ENCODE results near the gene DDR1. TPM values are rescaled to one million over a fixed set of nuclear protein-coding genes. Genes with fewer than 3 reads are reported as not detected.

DDR1 gene
- total RNA-seq, 1 donor from 2014 or later = 13.7 TPM

DNA sequence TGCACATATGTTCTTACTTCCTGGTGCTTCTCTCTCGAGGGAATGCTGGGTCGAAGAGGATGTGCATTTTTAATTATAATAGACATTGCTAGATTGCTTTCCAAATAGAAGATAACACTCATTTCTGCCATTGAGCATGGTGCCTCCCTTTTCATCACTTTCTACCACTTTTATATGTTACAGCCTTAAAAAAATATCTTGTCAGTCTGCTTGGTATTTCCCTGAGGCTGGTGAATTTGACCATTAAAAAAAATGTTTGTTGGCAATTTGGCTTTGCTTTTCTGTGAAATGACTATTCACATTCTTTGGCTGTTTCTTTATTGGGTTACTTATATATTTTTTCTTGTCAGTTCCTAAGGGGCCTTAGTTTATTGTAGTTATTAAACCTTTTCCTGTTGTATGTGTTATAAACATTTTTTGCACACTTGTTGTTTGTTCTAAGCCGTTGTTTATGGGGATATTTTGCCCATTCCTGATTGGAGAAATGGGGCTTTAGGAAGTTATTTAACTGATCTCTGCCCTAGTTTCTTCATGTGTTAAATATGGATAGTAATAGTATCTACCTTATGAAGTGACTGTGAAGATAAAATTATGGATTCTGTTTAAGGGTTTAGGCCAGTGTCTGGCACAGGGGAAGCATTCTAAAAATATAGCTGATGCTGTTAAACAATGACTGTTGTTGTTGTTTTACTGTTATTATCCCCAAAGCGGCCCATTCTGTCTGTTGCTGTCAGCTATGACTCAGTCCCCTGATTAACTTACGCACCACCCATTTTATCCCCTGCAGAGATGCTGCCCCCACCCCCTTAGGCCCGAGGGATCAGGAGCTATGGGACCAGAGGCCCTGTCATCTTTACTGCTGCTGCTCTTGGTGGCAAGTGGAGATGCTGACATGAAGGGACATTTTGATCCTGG is 3.8 kb downstream of the DDR1 start:
- H3K27me3 Mint-ChIP-seq (ENCODE audit: low read depth) = peaks cover 2% of the 10 kb centered on the region
- peaks cover 24% of the 10 kb centered on the region for H3K4me1 Mint-ChIP-seq (ENCODE audit: low read depth)
- intact Hi-C loops (cut with micrococcal nuclease) = no loop called here
- no peak for DNase-seq (ENCODE audit: low spot score)
- H3K36me3 Mint-ChIP-seq (ENCODE audit: low read depth) = no peaks in the 10 kb centered on the region
- no peaks in the 10 kb centered on the region for H3K9me3 Mint-ChIP-seq
- no peak overlapping the region for H3K27ac Mint-ChIP-seq
- H3K4me3 Mint-ChIP-seq (ENCODE audit: low read depth) = no peak overlapping the region

DNA sequence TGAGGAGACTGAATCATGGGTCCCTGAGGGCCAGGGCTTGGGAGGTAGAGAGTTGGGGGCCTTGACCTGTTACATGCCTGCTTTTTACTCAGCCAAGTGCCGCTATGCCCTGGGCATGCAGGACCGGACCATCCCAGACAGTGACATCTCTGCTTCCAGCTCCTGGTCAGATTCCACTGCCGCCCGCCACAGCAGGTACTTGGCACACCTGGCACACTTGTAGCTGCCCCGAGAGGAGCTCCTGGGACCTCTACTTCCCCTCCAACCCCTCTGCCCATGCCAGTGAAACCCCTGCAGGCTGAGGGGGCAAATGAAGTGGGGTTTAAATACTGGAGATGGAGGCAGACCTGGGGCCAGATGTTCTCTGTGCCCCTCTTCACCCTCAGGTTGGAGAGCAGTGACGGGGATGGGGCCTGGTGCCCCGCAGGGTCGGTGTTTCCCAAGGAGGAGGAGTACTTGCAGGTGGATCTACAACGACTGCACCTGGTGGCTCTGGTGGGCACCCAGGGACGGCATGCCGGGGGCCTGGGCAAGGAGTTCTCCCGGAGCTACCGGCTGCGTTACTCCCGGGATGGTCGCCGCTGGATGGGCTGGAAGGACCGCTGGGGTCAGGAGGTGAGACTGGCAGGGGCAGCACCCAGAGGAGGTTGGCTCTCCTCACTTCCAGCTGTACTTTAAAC is 4.6 kb downstream of the DDR1 start:
- intact Hi-C loops (cut with micrococcal nuclease) = no loop called here
- H3K4me3 Mint-ChIP-seq (ENCODE audit: low read depth) = no peak overlapping the region
- H3K27me3 Mint-ChIP-seq (ENCODE audit: low read depth) = peaks cover 2% of the 10 kb centered on the region
- no peak for DNase-seq (ENCODE audit: low spot score)
- no peaks in the 10 kb centered on the region for H3K9me3 Mint-ChIP-seq
- H3K27ac Mint-ChIP-seq = no peak overlapping the region
- no peaks in the 10 kb centered on the region for H3K36me3 Mint-ChIP-seq (ENCODE audit: low read depth)
- peaks cover 19% of the 10 kb centered on the region for H3K4me1 Mint-ChIP-seq (ENCODE audit: low read depth)

GRCh38 chr6:30889496-30889885 is 5.2 kb downstream of the DDR1 start:
- H3K4me1 Mint-ChIP-seq (ENCODE audit: low read depth) = peaks cover 19% of the 10 kb centered on the region
- intact Hi-C loops (cut with micrococcal nuclease) = no loop called here
- no peak overlapping the region for H3K4me3 Mint-ChIP-seq (ENCODE audit: low read depth)

DNA sequence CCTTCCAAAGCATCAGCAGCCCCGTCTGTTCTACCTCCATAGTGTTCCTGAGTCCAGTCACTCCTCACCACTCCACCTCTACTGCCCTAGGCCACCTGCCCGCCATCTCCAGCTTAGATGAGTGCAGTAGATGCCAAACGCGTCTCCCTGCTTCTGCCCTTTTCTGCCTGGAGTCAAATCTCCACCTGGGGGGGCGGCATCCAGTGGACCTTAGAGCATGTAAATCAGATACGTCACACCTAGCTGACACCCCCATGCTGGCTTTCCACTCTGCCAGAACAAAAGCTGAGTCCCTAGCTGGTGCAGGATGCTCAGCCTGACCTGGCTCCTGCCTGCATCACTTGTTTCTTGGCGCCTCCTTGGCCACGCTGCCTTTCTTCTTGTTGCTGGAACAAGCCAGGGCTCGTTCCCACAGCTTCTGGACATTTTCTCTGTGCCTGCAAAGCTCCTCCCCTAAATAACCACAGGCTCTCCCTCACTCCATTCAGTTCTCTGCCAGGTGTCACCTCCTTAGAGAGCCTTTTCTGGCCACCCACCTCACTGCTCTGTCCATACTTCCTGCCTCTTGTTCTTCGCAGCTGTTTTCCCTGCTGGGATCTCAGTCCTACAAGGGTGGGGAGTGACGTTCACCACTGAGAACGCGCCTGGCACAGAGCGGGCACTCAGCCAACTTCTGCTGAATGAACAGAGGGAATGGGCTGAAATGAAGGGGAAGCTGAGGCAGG is 5.8 kb downstream of the DDR1 start:
- H3K4me3 Mint-ChIP-seq (ENCODE audit: low read depth) = no peak overlapping the region
- no peaks in the 10 kb centered on the region for H3K9me3 Mint-ChIP-seq
- DNase-seq (ENCODE audit: low spot score) = no peak
- H3K36me3 Mint-ChIP-seq (ENCODE audit: low read depth) = no peaks in the 10 kb centered on the region
- peaks cover 16% of the 10 kb centered on the region for H3K4me1 Mint-ChIP-seq (ENCODE audit: low read depth)
- H3K27ac Mint-ChIP-seq = no peak overlapping the region
- H3K27me3 Mint-ChIP-seq (ENCODE audit: low read depth) = peaks cover 2% of the 10 kb centered on the region
- intact Hi-C loops (cut with micrococcal nuclease) = no loop called here

More at GRCh38 chr6:30889496-30889885, 5.2 kb downstream of the DDR1 start:
- Mint-ChIP-seq H3K36me3 (ENCODE audit: low read depth) (no peaks in the 10 kb centered on the region), H3K27ac (no peak overlapping the region), H3K9me3 (no peaks in the 10 kb centered on the region), H3K27me3 (ENCODE audit: low read depth) (peaks cover 2% of the 10 kb centered on the region)
- no peak for DNase-seq (ENCODE audit: low spot score)

- Mint-ChIP-seq H3K9me3 (no peaks in the 10 kb centered on the region), H3K4me1 (ENCODE audit: low read depth) (peaks cover 9% of the 10 kb centered on the region), H3K27me3 (ENCODE audit: low read depth) (peaks cover 2% of the 10 kb centered on the region), H3K27ac (no peak overlapping the region), H3K36me3 (ENCODE audit: low read depth) (no peaks in the 10 kb centered on the region), H3K4me3 (ENCODE audit: low read depth) (no peak overlapping the region)
- DNase-seq (ENCODE audit: low spot score) = no peak
- intact Hi-C loops (cut with micrococcal nuclease) = no loop called here
Measured at GRCh38 chr6:30890646-30891449, 6.5 kb downstream of the DDR1 start.

DNA sequence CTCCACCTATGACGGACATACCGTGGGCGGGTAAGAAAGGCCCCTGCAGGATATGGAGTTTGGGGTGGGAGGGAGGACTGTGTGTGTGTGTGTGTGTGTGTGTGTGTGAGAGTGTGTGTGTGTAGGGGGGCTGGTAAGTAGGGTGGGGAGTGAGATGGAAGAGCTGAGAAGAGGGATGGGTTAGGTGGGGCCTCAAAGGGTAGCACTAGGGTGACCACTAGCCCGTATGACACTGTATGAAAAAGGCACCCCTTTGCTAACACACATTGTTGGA is 7.1 kb downstream of the DDR1 start:
- no peak for DNase-seq (ENCODE audit: low spot score)
- intact Hi-C loops (cut with micrococcal nuclease) = no loop called here
- Mint-ChIP-seq H3K27ac (no peak overlapping the region), H3K4me3 (ENCODE audit: low read depth) (no peak overlapping the region), H3K4me1 (ENCODE audit: low read depth) (peaks cover 3% of the 10 kb centered on the region), H3K36me3 (ENCODE audit: low read depth) (no peaks in the 10 kb centered on the region), H3K27me3 (ENCODE audit: low read depth) (peaks cover 2% of the 10 kb centered on the region), H3K9me3 (no peaks in the 10 kb centered on the region)

DNA sequence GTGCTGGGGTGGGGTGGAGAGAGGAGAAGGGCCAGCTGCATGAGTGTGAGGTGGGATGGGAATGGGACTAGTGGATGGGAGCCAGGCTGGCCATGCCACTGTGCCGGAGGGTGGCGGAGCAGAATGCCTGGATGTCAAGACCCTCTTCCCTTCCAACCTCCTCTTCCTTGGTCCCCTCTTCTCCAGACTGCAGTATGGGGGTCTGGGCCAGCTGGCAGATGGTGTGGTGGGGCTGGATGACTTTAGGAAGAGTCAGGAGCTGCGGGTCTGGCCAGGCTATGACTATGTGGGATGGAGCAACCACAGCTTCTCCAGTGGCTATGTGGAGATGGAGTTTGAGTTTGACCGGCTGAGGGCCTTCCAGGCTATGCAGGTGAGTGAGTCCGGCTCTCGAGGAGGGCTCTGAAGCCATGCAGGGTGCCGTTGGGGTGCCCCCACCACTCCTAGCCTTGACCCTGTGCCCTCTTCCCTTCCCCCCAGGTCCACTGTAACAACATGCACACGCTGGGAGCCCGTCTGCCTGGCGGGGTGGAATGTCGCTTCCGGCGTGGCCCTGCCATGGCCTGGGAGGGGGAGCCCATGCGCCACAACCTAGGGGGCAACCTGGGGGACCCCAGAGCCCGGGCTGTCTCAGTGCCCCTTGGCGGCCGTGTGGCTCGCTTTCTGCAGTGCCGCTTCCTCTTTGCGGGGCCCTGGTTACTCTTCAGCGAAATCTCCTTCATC is 7.7 kb downstream of the DDR1 start:
- H3K27me3 Mint-ChIP-seq (ENCODE audit: low read depth) = peaks cover under 1% of the 10 kb centered on the region
- H3K27ac Mint-ChIP-seq = no peak overlapping the region
- intact Hi-C loops (cut with micrococcal nuclease) = no loop called here
- H3K4me1 Mint-ChIP-seq (ENCODE audit: low read depth) = no peaks in the 10 kb centered on the region
- DNase-seq (ENCODE audit: low spot score) = no peak
- H3K4me3 Mint-ChIP-seq (ENCODE audit: low read depth) = no peak overlapping the region
- H3K9me3 Mint-ChIP-seq = no peaks in the 10 kb centered on the region
- no peaks in the 10 kb centered on the region for H3K36me3 Mint-ChIP-seq (ENCODE audit: low read depth)

DNA sequence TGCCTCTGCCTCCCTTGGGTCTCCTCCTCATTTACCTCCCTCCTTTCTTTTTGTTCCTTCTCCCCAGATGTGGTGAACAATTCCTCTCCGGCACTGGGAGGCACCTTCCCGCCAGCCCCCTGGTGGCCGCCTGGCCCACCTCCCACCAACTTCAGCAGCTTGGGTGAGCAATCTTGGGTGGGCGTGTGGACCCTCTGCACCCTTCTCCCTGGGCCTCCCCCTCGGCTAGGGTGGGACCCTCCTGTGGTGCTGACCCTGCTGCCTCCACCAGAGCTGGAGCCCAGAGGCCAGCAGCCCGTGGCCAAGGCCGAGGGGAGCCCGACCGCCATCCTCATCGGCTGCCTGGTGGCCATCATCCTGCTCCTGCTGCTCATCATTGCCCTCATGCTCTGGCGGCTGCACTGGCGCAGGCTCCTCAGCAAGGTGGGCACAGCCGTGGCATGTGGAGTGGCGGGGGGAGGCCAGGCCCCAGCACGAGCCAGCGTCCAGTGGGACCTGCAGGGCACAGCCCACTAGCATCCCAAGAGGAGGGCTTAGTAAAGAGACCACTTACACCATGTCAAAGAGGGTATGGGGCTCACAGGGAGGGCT is 8.8 kb downstream of the DDR1 start:
- H3K36me3 Mint-ChIP-seq (ENCODE audit: low read depth) = no peaks in the 10 kb centered on the region
- H3K27me3 Mint-ChIP-seq (ENCODE audit: low read depth) = no peaks in the 10 kb centered on the region
- H3K4me1 Mint-ChIP-seq (ENCODE audit: low read depth) = no peaks in the 10 kb centered on the region
- intact Hi-C loops (cut with micrococcal nuclease) = no loop called here
- no peak for DNase-seq (ENCODE audit: low spot score)
- H3K4me3 Mint-ChIP-seq (ENCODE audit: low read depth) = no peak overlapping the region
- no peak overlapping the region for H3K27ac Mint-ChIP-seq
- H3K9me3 Mint-ChIP-seq = no peaks in the 10 kb centered on the region

- H3K9me3 Mint-ChIP-seq = no peaks in the 10 kb centered on the region
- DNase-seq (ENCODE audit: low spot score) = no peak
- H3K36me3 Mint-ChIP-seq (ENCODE audit: low read depth) = no peaks in the 10 kb centered on the region
- H3K27me3 Mint-ChIP-seq (ENCODE audit: low read depth) = no peaks in the 10 kb centered on the region
- intact Hi-C loops (cut with micrococcal nuclease) = no loop called here
- H3K4me1 Mint-ChIP-seq (ENCODE audit: low read depth) = no peaks in the 10 kb centered on the region
- no peak overlapping the region for H3K27ac Mint-ChIP-seq
- no peak overlapping the region for H3K4me3 Mint-ChIP-seq (ENCODE audit: low read depth)
Measured at GRCh38 chr6:30893666-30894065, 9.3 kb downstream of the DDR1 start.

DNA sequence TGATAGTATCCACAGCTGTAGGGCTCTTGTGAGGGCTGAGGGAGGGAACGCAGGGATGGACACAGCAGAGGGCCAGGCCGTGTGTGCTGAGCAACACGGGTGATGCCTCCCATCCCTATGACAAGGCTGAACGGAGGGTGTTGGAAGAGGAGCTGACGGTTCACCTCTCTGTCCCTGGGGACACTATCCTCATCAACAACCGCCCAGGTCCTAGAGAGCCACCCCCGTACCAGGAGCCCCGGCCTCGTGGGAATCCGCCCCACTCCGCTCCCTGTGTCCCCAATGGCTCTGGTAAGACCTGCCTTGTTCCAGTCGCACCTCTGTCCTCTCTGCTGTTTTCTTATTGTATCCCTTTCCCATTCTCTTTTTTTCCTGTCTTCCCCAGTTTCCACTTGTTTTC is 10.1 kb downstream of the DDR1 start:
- no peaks in the 10 kb centered on the region for H3K27me3 Mint-ChIP-seq (ENCODE audit: low read depth)
- H3K4me3 Mint-ChIP-seq (ENCODE audit: low read depth) = no peak overlapping the region
- DNase-seq (ENCODE audit: low spot score) = no peak
- H3K27ac Mint-ChIP-seq = no peak overlapping the region
- intact Hi-C loops (cut with micrococcal nuclease) = no loop called here
- no peaks in the 10 kb centered on the region for H3K4me1 Mint-ChIP-seq (ENCODE audit: low read depth)
- H3K36me3 Mint-ChIP-seq (ENCODE audit: low read depth) = no peaks in the 10 kb centered on the region
- H3K9me3 Mint-ChIP-seq = no peaks in the 10 kb centered on the region

DNA sequence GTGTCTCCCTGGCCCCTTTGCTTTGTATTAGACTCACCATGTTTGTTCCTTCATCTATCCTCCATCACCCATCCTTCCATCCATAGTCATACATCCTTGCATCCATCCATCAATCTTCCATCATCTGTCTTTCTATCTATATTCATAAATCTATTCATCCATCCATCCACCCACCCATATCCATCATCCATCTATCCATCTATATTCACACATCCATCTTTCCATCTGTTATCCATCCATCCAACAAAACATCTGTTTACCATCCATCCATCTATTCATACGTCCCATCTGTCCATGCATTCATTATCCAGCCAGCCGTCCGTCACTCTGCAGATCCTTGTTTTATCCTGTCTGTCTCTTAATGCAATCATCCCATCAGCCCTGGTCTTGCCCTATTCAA is 10.6 kb downstream of the DDR1 start:
- H3K4me1 Mint-ChIP-seq (ENCODE audit: low read depth) = no peaks in the 10 kb centered on the region
- no peak for DNase-seq (ENCODE audit: low spot score)
- no peaks in the 10 kb centered on the region for H3K36me3 Mint-ChIP-seq (ENCODE audit: low read depth)
- H3K4me3 Mint-ChIP-seq (ENCODE audit: low read depth) = no peak overlapping the region
- no peaks in the 10 kb centered on the region for H3K27me3 Mint-ChIP-seq (ENCODE audit: low read depth)
- no peaks in the 10 kb centered on the region for H3K9me3 Mint-ChIP-seq
- intact Hi-C loops (cut with micrococcal nuclease) = no loop called here
- H3K27ac Mint-ChIP-seq = no peak overlapping the region

DNA sequence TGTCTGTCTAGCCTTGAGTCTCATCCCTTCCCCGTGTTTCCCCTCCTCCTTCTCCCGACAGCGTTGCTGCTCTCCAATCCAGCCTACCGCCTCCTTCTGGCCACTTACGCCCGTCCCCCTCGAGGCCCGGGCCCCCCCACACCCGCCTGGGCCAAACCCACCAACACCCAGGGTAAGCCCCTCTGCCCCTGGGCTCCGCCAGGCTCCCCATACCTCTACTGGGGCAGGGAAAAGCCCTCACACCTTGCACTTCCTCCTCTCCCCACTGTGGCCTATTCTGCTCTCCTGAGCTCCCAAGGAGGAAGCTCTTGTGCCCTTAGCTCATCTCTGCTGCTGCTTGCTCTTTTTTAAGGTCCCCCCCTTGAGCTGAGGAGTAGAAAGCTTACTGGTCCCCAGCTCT is 11.0 kb downstream of the DDR1 start:
- no peak overlapping the region for H3K4me3 Mint-ChIP-seq (ENCODE audit: low read depth)
- H3K36me3 Mint-ChIP-seq (ENCODE audit: low read depth) = no peaks in the 10 kb centered on the region
- DNase-seq (ENCODE audit: low spot score) = no peak
- intact Hi-C loops (cut with micrococcal nuclease) = no loop called here
- H3K27me3 Mint-ChIP-seq (ENCODE audit: low read depth) = no peaks in the 10 kb centered on the region
- no peaks in the 10 kb centered on the region for H3K4me1 Mint-ChIP-seq (ENCODE audit: low read depth)
- no peaks in the 10 kb centered on the region for H3K9me3 Mint-ChIP-seq
- no peak overlapping the region for H3K27ac Mint-ChIP-seq
